H1 (cell line): ENCODE data around the gene KRTAP4-9. TPM values are rescaled to one million over a fixed set of nuclear protein-coding genes. Genes with fewer than 3 reads are reported as not detected.

Experiments used
- BACH1 ChIP-seq: IDR thresholded peaks from 2 replicates; pipeline ENCODE4 v1.6.1; 2012; ENCODE audit warnings: low read length, improper control_type of control experiment
- CBX8 ChIP-seq: fragments of 300-800, 300-1000 bp; sonication (generic); IDR thresholded peaks from 2 replicates; pipeline ENCODE4 v1.7.1; 2016; ENCODE audit warnings: low read depth, low read length, borderline replicate concordance
- CHD7 ChIP-seq: fragments of 300-600 bp; sonication (generic); IDR thresholded peaks from 2 replicates; pipeline ENCODE4 v1.7.1; 2012; ENCODE audit warnings: low read length, moderate library complexity, mild to moderate bottlenecking, inconsistent platforms; ENCODE audit not compliant: insufficient replicate concordance
- CTCF ChIP-seq, 3 experiments: IDR thresholded peaks; 1 replicate in 2 of 3; 2 replicates in 1 of 3; pipeline versions ENCODE4 v1.5.1 to v1.6.1; 2011; ENCODE audit warnings: low read length in 3 of 3, mild to moderate bottlenecking in 3 of 3, inconsistent platforms in 2 of 3, low read depth in 1 of 3, moderate library complexity in 1 of 3; ENCODE audit not compliant: insufficient read depth in 1 of 3; ENCODE audit errors: control extremely low read depth in 1 of 3
- EZH2 ChIP-seq: fragments of 200-600 bp; sonication (generic); IDR thresholded peaks from 2 replicates; pipeline ENCODE4 v1.7.1; 2012; ENCODE audit warnings: low read depth, mild to moderate bottlenecking, moderate library complexity, low read length, inconsistent platforms; ENCODE audit not compliant: severe bottlenecking
- HDAC6 ChIP-seq: IDR thresholded peaks from one replicate; pipeline ENCODE4 v1.7.1; 2012; ENCODE audit warnings: low read depth, mild to moderate bottlenecking, inconsistent platforms, low read length, moderate library complexity
- RFX5 ChIP-seq: IDR thresholded peaks from 2 replicates; pipeline ENCODE4 v1.6.1; 2011; ENCODE audit warnings: low read depth, low read length, improper control_type of control experiment, borderline replicate concordance
- SIX5 ChIP-seq: IDR thresholded peaks from 2 replicates; pipeline ENCODE4 v1.6.1; 2011; ENCODE audit warnings: mild to moderate bottlenecking, low read depth, low read length
- SP2 ChIP-seq: IDR thresholded peaks from 2 replicates; pipeline ENCODE4 v1.6.1; 2012; ENCODE audit warnings: mild to moderate bottlenecking, low read length, inconsistent platforms
- polyA plus RNA-seq, 7 experiments: library from polyadenylated mRNA; depleted of rRNA in 3 of 7; stranded (reverse) in 5 of 7; unstranded in 2 of 7; fragments of >200 nt in 5 of 7; fragments of 200-250 nt in 2 of 7; gene quantifications; 1 replicate in 5 of 7; 2 replicates in 1 of 7; 4 replicates in 1 of 7; pipeline versions ENCODE4 v1.2.1 to v1.2.3, GENCODE V29; 2011 to 2013; ENCODE audit warnings: missing spikeins in 2 of 7, mixed read lengths in 2 of 7
- total RNA-seq: library from RNA; stranded (reverse); fragmentation: NEBNext Ultra II Directional; extraction: Animal tissue kit (Norgen Biotek cat#: 25700); gene quantifications from 2 replicates; pipeline ENCODE4 v1.2.1, GENCODE V29; 2021

KRTAP4-9 gene
- total and polyA plus RNA-seq, 2 of the 8 experiments (the other 6 are each of a cell fraction or from before 2014, with no cell fraction given): not detected

DNA sequence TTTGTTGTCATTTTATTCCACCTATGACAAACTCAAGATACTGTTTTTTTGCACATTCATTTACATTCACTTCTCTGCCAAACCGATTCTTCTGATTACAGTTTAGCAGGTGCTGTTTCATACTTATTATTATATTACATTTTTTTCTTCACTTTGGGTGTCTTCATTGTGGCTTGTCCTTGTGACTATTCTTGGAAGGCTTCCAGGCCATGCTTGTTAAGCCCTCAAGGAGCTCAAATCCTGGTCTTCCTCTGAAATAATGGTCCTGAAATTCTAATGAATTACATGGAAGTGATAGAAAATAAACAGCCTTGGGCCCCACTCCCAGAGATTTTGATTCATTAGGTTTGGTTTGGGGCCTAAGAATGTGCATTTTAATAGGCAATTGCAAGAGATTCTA is 40.9 kb upstream of the KRTAP4-9 start (continued):
- no peak for TF ChIP-seq CHD7
- no peak for TF ChIP-seq SIX5
- no peak for TF ChIP-seq EZH2
- no peak for TF ChIP-seq CTCF (IDR thresholded peaks at IDR 0.05; ENCODE audit: control extremely low read depth in 1 of 3, insufficient read depth in 1 of 3, low read depth in 1 of 3, low read length in 3 of 3)
- no peak for TF ChIP-seq RFX5
- TF ChIP-seq HDAC6: no peak
- no peak for TF ChIP-seq SP2
- TF ChIP-seq BACH1: no peak
- no peak for TF ChIP-seq CBX8
